LNCAP (cell line): ENCODE measurements around the gene GRID1.

Experiments used
- TF ChIP-seq, protein P1 (sequence below): fragments of 450-650 bp; IDR thresholded peaks from 2 replicates; pipeline ENCODE4 v1.5.1; 2017; ENCODE audit warnings: mild to moderate bottlenecking

The GRID1 gene

DNA sequence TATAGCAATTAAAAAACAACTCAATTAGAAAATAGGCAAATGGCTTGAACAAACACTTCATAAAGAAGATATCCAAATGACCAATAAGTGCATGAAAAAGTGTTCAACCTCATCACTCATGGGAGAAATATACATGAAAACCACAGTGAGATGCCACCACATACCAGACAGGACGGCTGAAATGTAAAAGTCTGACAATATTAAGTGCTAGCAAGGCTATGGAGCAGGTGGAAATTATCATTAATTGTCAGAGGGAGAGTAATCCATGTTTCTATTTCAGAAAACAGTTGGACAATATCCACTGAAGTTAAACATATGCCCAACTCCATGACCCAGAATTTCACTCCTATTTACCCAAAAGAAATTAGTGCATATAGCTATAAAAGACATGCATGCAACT, 42.6 kb upstream of the GRID1 start:
- TF ChIP-seq, protein P1, sequence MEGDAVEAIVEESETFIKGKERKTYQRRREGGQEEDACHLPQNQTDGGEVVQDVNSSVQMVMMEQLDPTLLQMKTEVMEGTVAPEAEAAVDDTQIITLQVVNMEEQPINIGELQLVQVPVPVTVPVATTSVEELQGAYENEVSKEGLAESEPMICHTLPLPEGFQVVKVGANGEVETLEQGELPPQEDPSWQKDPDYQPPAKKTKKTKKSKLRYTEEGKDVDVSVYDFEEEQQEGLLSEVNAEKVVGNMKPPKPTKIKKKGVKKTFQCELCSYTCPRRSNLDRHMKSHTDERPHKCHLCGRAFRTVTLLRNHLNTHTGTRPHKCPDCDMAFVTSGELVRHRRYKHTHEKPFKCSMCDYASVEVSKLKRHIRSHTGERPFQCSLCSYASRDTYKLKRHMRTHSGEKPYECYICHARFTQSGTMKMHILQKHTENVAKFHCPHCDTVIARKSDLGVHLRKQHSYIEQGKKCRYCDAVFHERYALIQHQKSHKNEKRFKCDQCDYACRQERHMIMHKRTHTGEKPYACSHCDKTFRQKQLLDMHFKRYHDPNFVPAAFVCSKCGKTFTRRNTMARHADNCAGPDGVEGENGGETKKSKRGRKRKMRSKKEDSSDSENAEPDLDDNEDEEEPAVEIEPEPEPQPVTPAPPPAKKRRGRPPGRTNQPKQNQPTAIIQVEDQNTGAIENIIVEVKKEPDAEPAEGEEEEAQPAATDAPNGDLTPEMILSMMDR: no peak

DNA sequence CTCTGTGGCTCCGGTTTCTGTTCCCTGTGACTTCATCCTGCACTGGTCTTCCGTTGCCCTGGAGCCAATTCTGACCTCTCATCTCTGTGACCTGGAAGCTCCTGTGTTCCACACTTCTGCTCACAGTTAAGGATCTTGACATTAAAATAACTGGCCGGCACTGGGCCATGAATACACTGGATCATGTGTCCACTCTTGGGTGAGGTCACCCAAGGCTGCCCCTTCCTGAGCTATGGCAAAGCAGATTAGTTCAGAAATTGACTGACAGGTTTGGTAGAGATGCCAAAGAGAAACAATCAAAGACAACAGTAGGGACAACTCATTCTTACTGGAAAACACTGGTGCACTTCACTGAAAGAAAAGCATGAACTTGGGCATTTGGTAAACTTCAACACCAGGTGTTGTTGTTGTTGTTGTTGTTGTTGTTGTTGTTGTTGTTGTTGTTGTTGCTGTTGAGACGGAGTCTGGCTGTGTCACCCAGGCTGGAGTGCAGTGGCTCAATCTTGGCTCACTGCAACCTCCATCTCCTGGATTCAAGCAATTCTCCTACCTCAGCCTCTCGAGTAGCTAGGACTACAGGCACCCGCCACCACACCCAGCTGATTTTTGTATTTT, 36.7 kb upstream of the GRID1 start:
- TF ChIP-seq, protein P1: no peak

- TF ChIP-seq, protein P1: no peak
Observed at GRCh38 chr10:86402283-86402941, 35.8 kb upstream of the GRID1 start.

GRCh38 chr10:86401588-86402282, 35.1 kb upstream of the GRID1 start:
- TF ChIP-seq, protein P1: no peak

DNA sequence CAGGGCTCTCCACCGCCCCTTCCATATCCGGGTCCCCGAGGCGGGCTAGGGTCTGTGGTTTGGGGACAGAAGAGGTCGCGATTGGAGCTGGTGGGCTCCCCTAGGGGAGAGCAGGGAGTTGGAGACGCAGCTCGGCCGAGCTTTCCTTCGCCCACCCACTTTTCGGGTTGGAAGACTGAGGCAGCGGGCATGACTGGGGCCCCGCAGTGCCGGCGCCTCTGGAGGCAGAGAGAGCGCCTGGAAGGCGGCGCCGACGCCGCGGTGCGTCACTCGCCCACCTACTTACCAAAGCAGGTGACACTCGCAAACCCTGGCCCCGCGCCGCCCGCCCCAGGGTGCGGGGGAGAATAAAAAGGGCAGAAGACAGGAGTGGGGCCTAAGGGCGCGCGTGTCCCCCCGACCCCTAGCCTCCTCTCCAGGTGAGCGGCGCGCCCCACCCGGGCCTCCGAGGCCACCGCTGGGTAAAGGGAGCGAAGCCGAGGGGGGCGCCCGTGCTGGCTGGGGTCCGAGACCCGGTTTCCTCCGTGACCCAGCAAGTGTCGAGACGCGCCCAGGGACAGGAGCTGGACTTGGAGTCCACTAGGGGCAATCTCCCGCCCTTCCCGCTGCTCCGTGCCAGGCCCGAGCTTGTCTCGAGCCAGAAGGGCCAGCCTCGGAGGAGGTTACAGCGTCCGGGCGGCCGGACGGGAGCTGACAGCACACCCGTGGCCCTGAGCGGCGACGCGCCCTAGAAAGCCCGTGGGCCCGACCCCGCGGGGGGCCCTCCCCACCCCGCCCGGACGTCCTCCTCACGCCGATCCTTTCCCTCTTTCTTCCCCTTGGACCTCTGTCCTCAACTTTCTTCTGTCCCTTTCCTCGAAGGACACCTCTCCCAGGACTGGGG, 34.4 kb upstream of the GRID1 start:
- TF ChIP-seq, protein P1: no peak

DNA sequence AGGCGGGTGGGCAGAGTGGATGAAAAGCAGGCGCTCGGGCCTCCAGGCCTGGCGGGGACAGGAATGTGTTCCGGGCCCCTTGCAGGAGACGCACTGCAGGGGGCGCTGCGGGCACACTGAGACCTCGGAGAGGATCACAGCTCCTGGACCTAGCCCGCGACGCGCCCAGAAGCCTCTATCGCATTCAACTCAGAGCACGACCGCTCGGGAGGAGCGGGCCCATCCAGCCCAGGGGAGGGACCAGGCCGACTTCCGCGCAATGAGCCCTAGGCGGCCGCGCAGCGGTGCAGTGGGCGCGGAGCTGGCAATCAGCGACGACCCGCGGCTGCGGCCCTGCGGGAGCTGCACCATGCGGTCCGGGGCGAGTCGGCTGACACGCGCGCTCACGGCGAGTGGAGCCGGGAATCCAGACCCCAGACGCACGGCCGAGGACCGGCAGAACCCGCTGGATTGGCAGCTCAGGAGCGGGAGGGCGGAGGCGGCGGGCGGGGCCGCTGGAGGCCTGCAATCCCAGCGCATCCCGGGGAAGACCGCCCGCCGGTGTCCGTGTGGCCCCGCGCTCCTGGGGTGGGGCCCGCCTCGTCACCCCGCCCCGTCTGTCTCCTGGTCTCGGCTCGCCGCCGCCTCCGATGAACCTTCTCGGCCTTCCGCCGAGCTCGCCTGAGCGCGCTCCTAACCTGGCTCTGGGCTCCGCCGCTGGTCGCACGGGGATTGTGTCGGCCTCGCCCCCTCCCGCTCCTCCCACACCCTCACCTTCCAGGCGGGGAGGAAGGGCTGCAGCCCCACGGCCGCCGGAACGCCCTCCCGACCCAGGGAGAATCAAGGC, 33.5 kb upstream of the GRID1 start:
- TF ChIP-seq, protein P1: peak; percentile 64

- TF ChIP-seq, protein P1: no peak
Observed at GRCh38 chr10:86399514-86399878, 32.9 kb upstream of the GRID1 start.
